ENCODE results near the gene KMT2C. TPM values are rescaled to one million over a fixed set of nuclear protein-coding genes. Genes with fewer than 3 reads are reported as not detected.

KMT2C gene
- total RNA-seq, 4 donors from 2014 or later: 77.4 to 174 (median 114) TPM

- no peaks in the 10 kb centered on the region for H3K27me3 ChIP-seq
- TF ChIP-seq POLR2A (IDR thresholded peaks at IDR 0.05): no peak
- TF ChIP-seq, protein P1, sequence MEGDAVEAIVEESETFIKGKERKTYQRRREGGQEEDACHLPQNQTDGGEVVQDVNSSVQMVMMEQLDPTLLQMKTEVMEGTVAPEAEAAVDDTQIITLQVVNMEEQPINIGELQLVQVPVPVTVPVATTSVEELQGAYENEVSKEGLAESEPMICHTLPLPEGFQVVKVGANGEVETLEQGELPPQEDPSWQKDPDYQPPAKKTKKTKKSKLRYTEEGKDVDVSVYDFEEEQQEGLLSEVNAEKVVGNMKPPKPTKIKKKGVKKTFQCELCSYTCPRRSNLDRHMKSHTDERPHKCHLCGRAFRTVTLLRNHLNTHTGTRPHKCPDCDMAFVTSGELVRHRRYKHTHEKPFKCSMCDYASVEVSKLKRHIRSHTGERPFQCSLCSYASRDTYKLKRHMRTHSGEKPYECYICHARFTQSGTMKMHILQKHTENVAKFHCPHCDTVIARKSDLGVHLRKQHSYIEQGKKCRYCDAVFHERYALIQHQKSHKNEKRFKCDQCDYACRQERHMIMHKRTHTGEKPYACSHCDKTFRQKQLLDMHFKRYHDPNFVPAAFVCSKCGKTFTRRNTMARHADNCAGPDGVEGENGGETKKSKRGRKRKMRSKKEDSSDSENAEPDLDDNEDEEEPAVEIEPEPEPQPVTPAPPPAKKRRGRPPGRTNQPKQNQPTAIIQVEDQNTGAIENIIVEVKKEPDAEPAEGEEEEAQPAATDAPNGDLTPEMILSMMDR (IDR thresholded peaks at IDR 0.05): no peak
- no peak for DNase-seq
- H3K9me3 ChIP-seq: no peaks in the 10 kb centered on the region
- no peak overlapping the region for H3K27ac ChIP-seq
- H3K4me1 ChIP-seq: no peaks in the 10 kb centered on the region
- H3K36me3 ChIP-seq: peaks cover 11 to 20% of the 10 kb centered on the region in 2 donors
- H3K4me3 ChIP-seq (replicated peaks in 1 of 3): no peak overlapping the region
- 97% methylated on average over 59 to 60 of the region's 60 CpGs for WGBS, 2 donors
- intact Hi-C loops (cut with DNase I): no loop called here
Observed at GRCh38 chr7:152128741-152129461, 306.9 kb downstream of the KMT2C start.

- Histone ChIP-seq H3K4me3 (replicated peaks in 1 of 3) (no peak overlapping the region), H3K36me3 (peaks cover 13 to 24% of the 10 kb centered on the region in 2 donors), H3K4me1 (no peaks in the 10 kb centered on the region), H3K27me3 (no peaks in the 10 kb centered on the region), H3K9me3 (no peaks in the 10 kb centered on the region), H3K27ac (no peak overlapping the region)
- WGBS, 2 donors: 95 to 96% methylated on average over 20 of the region's 20 CpGs
- no peak for TF ChIP-seq POLR2A (IDR thresholded peaks at IDR 0.05)
- TF ChIP-seq, protein P1 (IDR thresholded peaks at IDR 0.05): no peak
- intact Hi-C loops (cut with DNase I): no loop called here
- no peak for DNase-seq
Observed at GRCh38 chr7:152128252-152128651, 307.6 kb downstream of the KMT2C start.

DNA sequence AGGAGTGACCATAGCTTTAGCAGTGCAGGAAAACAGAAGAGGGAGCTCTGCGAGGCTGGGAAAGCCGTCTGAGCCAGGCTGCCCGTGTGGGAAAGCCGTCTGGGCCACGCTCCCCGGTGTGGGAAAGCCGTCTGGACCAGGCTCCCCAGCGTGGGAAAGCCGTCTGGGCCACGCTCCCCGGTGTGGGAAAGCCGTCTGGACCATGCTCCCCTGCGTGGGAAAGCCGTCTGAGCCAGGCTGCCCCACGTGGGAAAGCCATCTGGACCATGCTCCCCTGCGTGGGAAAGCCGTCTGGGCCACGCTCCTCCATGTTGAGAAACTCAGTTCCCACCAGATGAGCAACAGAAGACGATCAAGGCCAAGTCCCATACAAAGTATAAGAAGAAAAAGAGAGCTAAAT is 308.6 kb downstream of the KMT2C start:
- peaks cover 13 to 20% of the 10 kb centered on the region in 2 donors for H3K36me3 ChIP-seq
- DNase-seq: no peak

DNA sequence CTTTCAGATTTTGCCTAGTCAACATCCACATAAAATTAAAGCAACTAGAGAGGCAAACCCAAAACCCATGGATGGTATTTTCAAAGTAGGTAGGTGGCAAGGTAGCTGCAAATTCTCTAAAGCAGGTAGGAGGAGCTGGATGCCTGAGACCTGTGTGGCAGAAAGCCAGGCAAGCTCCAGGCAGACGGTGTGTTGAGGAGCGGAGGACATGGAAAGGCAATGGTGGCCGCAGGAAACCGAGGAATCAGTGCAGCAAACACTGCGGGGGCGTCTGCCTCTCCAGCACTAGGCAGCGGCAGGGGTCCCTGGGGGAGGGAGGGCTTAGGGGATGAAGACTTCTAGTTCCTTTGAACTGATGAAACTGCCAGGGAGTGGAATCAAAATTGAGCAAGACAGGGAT is 309.1 kb downstream of the KMT2C start:
- TF ChIP-seq, protein P1 (IDR thresholded peaks at IDR 0.05): no peak
- no peak for TF ChIP-seq POLR2A (IDR thresholded peaks at IDR 0.05)
- WGBS, 2 donors: 85 to 91% methylated on average over 7 of the region's 7 CpGs
- Histone ChIP-seq H3K4me1 (no peaks in the 10 kb centered on the region), H3K27me3 (no peaks in the 10 kb centered on the region), H3K27ac (no peak overlapping the region), H3K36me3 (peaks cover 14 to 19% of the 10 kb centered on the region in 2 donors), H3K4me3 (replicated peaks in 1 of 3) (no peak overlapping the region), H3K9me3 (no peaks in the 10 kb centered on the region)
- no peak for DNase-seq
- intact Hi-C loops (cut with DNase I): no loop called here

More for the DNA sequence above, 308.6 kb downstream of the KMT2C start:
- WGBS, 2 donors: 93 to 94% methylated on average over 19 of the region's 19 CpGs
- TF ChIP-seq POLR2A (IDR thresholded peaks at IDR 0.05): no peak
- TF ChIP-seq, protein P1 (IDR thresholded peaks at IDR 0.05): no peak
- no peaks in the 10 kb centered on the region for H3K9me3 ChIP-seq
- no peak overlapping the region for H3K27ac ChIP-seq
- H3K4me1 ChIP-seq: no peaks in the 10 kb centered on the region
- intact Hi-C loops (cut with DNase I): no loop called here
- no peaks in the 10 kb centered on the region for H3K27me3 ChIP-seq
- no peak overlapping the region for H3K4me3 ChIP-seq (replicated peaks in 1 of 3)

GRCh38 chr7:152122540-152122939 is 313.3 kb downstream of the KMT2C start:
- Histone ChIP-seq H3K4me3 (replicated peaks in 1 of 3) (no peak overlapping the region), H3K4me1 (no peaks in the 10 kb centered on the region), H3K27me3 (no peaks in the 10 kb centered on the region), H3K27ac (no peak overlapping the region), H3K36me3 (peaks cover 41 to 47% of the 10 kb centered on the region in 2 donors), H3K9me3 (no peaks in the 10 kb centered on the region)
- TF ChIP-seq, protein P1 (IDR thresholded peaks at IDR 0.05): no peak
- no peak for TF ChIP-seq POLR2A (IDR thresholded peaks at IDR 0.05)
- intact Hi-C loops (cut with DNase I): no loop called here
- DNase-seq: no peak
- 100% methylated on average over 1 of the region's 1 CpG for WGBS, 2 donors

Measured in thyroid gland (tissue), 4 donors.